Measurements from ENCODE around the gene GPR25. TPM values are rescaled to one million over a fixed set of nuclear protein-coding genes. Genes with fewer than 3 reads are reported as not detected.
A peak's percentile ranks its signal among the peaks of the same experiment; 100 is the strongest.

GPR25 gene
- total and polyA plus RNA-seq, 4 donors = 0.44 to 0.63 TPM; not detected in 2

DNA sequence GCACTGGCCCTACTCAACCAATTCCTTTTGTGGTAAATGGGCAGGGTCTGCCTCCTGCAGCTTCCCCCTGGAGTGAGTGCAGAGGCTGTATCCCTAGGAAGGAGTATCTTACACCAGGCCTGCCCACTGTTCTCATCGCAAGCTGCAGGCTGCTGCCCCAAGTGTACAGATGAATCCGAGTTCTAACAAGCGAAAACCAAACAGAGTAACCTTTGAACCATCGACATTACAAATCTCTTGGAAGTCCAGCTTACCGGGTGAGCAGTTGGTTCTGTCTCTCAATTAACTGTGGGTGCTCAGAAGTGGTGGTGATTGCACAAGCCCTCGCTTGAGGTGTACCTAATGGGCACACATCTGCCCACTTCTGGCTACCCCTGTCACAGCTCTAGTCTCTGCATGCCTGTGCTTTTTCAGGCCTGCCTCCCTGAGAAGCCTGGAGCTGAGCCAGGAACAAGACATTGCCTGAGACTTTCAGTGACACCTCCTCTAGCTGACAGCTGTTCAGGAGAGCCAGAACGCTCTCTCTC, 44.6 kb downstream of the GPR25 start:
- H3K27ac ChIP-seq (ENCODE audit: low read depth, low read length) = no peak overlapping the region
- H3K27me3 ChIP-seq (ENCODE audit: control insufficient read depth, insufficient read depth, low read length) = no peaks in the 10 kb centered on the region
- peaks cover 9% of the 10 kb centered on the region for H3K4me1 ChIP-seq (ENCODE audit: control insufficient read depth, insufficient read depth, low read length)
- 72% methylated on average over 6 of the region's 7 CpGs for WGBS (ENCODE audit: insufficient coverage)
- DNase-seq (ENCODE audit: low read depth in 4 of 6, low spot score in 6 of 6) = peak in 2 of 6 donors; percentile 25 to 38
- peaks cover 6% of the 10 kb centered on the region for H3K36me3 ChIP-seq (ENCODE audit: control insufficient read depth, insufficient read depth, low read length)
- no peaks in the 10 kb centered on the region for H3K9me3 ChIP-seq (ENCODE audit: control insufficient read depth, insufficient read depth, low read length)
- H3K4me3 ChIP-seq (ENCODE audit: low read depth, low read length) = no peak overlapping the region

DNA sequence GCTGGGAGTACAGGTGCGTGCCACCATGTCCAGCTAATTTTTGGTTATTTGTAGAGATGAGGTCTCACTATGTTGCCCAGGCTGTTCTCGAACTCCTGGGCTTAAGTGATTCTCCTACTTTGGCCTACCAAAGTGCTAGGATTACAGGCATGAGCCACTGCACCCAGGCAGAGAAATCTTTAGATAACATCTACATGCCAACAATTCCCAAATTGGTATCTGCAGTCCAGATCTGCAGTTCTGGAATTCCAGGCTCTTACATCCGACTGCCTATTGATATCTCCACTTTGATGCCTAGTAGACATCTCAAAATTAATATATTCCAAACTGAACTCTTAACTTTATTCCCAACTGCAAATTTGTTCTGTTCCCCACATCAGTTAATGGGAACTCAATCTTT, 45.2 kb downstream of the GPR25 start:
- no peaks in the 10 kb centered on the region for H3K9me3 ChIP-seq (ENCODE audit: control insufficient read depth, insufficient read depth, low read length)
- H3K4me1 ChIP-seq (ENCODE audit: control insufficient read depth, insufficient read depth, low read length) = peaks cover 6% of the 10 kb centered on the region
- no peaks in the 10 kb centered on the region for H3K27me3 ChIP-seq (ENCODE audit: control insufficient read depth, insufficient read depth, low read length)
- no peak overlapping the region for H3K4me3 ChIP-seq (ENCODE audit: low read depth, low read length)
- peaks cover 4% of the 10 kb centered on the region for H3K36me3 ChIP-seq (ENCODE audit: control insufficient read depth, insufficient read depth, low read length)
- DNase-seq (ENCODE audit: low read depth in 4 of 6, low spot score in 6 of 6) = no peak
- no peak overlapping the region for H3K27ac ChIP-seq (ENCODE audit: low read depth, low read length)
- WGBS (ENCODE audit: insufficient coverage) = 100% methylated on average over 2 of the region's 3 CpGs

DNA sequence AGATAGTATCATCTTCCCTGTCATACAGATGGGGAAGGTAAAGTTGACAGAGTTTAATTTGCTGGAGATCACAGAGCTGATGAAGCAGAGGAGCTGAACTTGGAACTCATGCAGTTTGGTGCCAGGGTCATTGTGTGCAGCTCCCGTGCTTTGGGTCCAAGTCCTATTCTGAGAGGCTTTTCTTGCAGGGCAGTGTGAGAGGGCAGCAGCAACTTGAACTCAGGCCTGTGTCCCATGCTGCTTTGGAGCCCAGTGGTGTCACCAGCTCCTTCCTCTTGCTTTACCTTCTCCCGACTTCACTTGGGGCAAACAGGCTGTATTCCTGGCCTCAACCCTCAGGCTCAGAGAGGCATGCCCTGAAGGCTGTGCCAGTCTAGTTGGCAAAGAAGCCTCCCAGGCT, 46.6 kb downstream of the GPR25 start:
- Histone ChIP-seq H3K36me3 (ENCODE audit: control insufficient read depth, insufficient read depth, low read length) (no peaks in the 10 kb centered on the region), H3K27ac (ENCODE audit: low read depth, low read length) (no peak overlapping the region), H3K4me1 (ENCODE audit: control insufficient read depth, insufficient read depth, low read length) (peaks cover 4% of the 10 kb centered on the region), H3K9me3 (ENCODE audit: control insufficient read depth, insufficient read depth, low read length) (no peaks in the 10 kb centered on the region), H3K27me3 (ENCODE audit: control insufficient read depth, insufficient read depth, low read length) (no peaks in the 10 kb centered on the region), H3K4me3 (ENCODE audit: low read depth, low read length) (no peak overlapping the region)
- 96% methylated on average over 2 of the region's 2 CpGs for WGBS (ENCODE audit: insufficient coverage)
- DNase-seq (ENCODE audit: low read depth in 4 of 6, low spot score in 6 of 6) = no peak

DNA sequence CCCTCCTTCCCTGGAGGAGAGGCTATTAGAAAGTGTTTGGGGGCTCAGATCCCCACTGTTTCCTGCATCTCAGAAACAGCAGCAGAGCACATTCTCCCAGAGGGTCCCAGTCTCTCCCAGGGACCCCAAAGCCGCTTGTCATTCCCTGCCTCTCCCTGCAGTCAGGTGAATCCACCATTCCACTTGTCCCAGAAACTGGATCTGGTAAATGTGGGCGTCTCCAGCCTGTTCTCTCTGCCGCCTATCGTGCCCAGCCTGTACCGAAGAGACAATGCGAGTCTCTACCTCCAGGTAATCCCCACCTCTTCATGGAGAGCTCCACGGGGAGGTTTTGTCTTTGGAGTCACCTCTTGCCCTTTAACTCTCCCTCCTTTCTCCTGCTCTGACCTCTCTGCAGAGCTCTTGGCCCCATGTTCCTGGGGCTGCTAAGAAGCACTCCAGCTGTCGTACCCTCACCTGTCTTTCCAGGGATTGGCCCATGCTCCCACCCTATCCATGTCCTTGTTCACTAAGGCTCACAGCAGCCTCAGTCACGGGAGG, 48.9 kb downstream of the GPR25 start:
- Histone ChIP-seq H3K4me3 (ENCODE audit: low read depth, low read length) (no peak overlapping the region), H3K36me3 (ENCODE audit: control insufficient read depth, insufficient read depth, low read length) (no peaks in the 10 kb centered on the region), H3K9me3 (ENCODE audit: control insufficient read depth, insufficient read depth, low read length) (no peaks in the 10 kb centered on the region), H3K27me3 (ENCODE audit: control insufficient read depth, insufficient read depth, low read length) (no peaks in the 10 kb centered on the region), H3K4me1 (ENCODE audit: control insufficient read depth, insufficient read depth, low read length) (no peaks in the 10 kb centered on the region), H3K27ac (ENCODE audit: low read depth, low read length) (no peak overlapping the region)
- 79% methylated on average over 9 of the region's 9 CpGs for WGBS (ENCODE audit: insufficient coverage)
- DNase-seq (ENCODE audit: low read depth in 4 of 6, low spot score in 6 of 6) = no peak

DNA sequence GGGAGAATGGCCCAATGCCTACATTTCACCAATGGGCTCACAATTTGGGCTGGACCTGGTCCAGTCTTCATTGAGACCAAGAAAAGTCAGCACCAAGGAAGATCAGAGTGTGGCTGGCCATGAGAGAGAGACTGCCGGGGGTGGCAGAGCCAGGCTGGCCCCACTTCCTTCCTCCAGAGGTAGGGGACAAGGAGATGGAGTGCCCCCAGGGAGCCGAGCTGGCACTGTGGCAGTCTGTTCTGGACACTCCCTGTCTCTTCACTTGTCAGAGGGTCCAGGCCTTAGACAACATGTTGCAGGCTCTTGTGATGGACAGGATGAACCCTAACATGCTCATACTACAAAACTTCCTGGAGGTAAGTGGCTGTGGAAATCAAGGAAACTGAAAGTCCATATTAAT, 49.6 kb downstream of the GPR25 start:
- Histone ChIP-seq H3K36me3 (ENCODE audit: control insufficient read depth, insufficient read depth, low read length) (no peaks in the 10 kb centered on the region), H3K4me3 (ENCODE audit: low read depth, low read length) (no peak overlapping the region), H3K9me3 (ENCODE audit: control insufficient read depth, insufficient read depth, low read length) (no peaks in the 10 kb centered on the region), H3K27me3 (ENCODE audit: control insufficient read depth, insufficient read depth, low read length) (no peaks in the 10 kb centered on the region), H3K27ac (ENCODE audit: low read depth, low read length) (no peak overlapping the region), H3K4me1 (ENCODE audit: control insufficient read depth, insufficient read depth, low read length) (no peaks in the 10 kb centered on the region)
- WGBS (ENCODE audit: insufficient coverage) = 89% methylated on average over 1 of the region's 2 CpGs
- DNase-seq (ENCODE audit: low read depth in 4 of 6, low spot score in 6 of 6) = no peak

DNA sequence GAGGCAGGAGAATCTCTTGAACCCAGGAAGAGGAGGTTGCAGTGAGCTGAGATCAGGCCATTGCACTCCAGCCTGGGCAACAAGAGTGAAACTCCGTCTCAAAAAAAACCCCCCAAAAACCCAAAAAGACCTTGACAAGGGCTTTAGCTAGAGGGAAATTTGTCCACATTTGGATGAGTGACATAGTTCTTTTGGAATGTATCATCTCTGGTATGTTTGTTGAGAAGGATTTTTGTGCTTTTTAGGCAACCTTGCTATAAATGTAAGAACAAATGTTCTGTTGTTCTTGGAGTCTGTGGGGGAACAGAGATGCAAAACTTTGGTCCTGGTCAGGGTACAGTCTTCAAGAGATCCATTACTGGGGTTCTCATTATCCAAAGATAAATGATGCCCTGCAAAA, 50.8 kb downstream of the GPR25 start:
- H3K4me1 ChIP-seq (ENCODE audit: control insufficient read depth, insufficient read depth, low read length) = no peaks in the 10 kb centered on the region
- no peak overlapping the region for H3K27ac ChIP-seq (ENCODE audit: low read depth, low read length)
- no peaks in the 10 kb centered on the region for H3K9me3 ChIP-seq (ENCODE audit: control insufficient read depth, insufficient read depth, low read length)
- no CpG with 5 or more reads among the region's 1 CpG for WGBS (ENCODE audit: insufficient coverage)
- no peak overlapping the region for H3K4me3 ChIP-seq (ENCODE audit: low read depth, low read length)
- no peaks in the 10 kb centered on the region for H3K27me3 ChIP-seq (ENCODE audit: control insufficient read depth, insufficient read depth, low read length)
- no peak for DNase-seq (ENCODE audit: low read depth in 4 of 6, low spot score in 6 of 6)
- no peaks in the 10 kb centered on the region for H3K36me3 ChIP-seq (ENCODE audit: control insufficient read depth, insufficient read depth, low read length)

Other genes starting within 250 kb of the GPR25 start
- gene DDX59, start 203.1 kb upstream of the GPR25 start, total RNA-seq = 10 to 100 TPM; 27.6 to 30.5 TPM
- gene DDX59, start 203.1 kb upstream of the GPR25 start, polyA plus RNA-seq (ENCODE audit: insufficient read length in 2 of 2) = 10 to 100 TPM; 20.5 to 24.9 TPM
- 100 to 1,000 TPM in 1 of 2 donors, 10 to 100 TPM in 1; 74.2 to 133 TPM for gene CAMSAP2, start 134.1 kb upstream of the GPR25 start, total RNA-seq
- gene CAMSAP2, start 134.1 kb upstream of the GPR25 start, polyA plus RNA-seq (ENCODE audit: insufficient read length in 2 of 2) = 100 to 1,000 TPM in 1 of 2 donors, 10 to 100 TPM in 1; 74.4 to 113 TPM
- gene INAVA, start 21.9 kb downstream of the GPR25 start, total RNA-seq = 1 to 10 TPM; 3.5 to 5.7 TPM
- 10 to 100 TPM; 18.9 to 19.5 TPM for gene INAVA, start 21.9 kb downstream of the GPR25 start, polyA plus RNA-seq (ENCODE audit: insufficient read length in 2 of 2)
- gene KIF21B, start 150.7 kb downstream of the GPR25 start, total RNA-seq = 10 to 100 TPM; 29.9 to 37.8 TPM
- 100 to 1,000 TPM; 102 to 104 TPM for gene KIF21B, start 150.7 kb downstream of the GPR25 start, polyA plus RNA-seq (ENCODE audit: insufficient read length in 2 of 2)
- under 1 TPM; 0.20 to 0.33 TPM for gene CACNA1S, start 239.4 kb downstream of the GPR25 start, total RNA-seq
- under 1 TPM; 0.16 to 0.23 TPM for gene CACNA1S, start 239.4 kb downstream of the GPR25 start, polyA plus RNA-seq (ENCODE audit: insufficient read length in 2 of 2)